GM18858 (cell line): ENCODE measurements around the gene SLC25A12.
A peak's percentile ranks its signal among the peaks of the same experiment; 100 is the strongest.
"Not testable (repeated sequence)": the region's sequence is repeated elsewhere in the genome, so short reads cannot be mapped to it uniquely, and the experiment has no call there.

ENCODE experiments used
- ATAC-seq: cut with Tn5 transposase; IDR thresholded peaks from one replicate; pipeline ENCODE4 v1.9.1; 2021; ENCODE audit not compliant: unreplicated experiment

Gene SLC25A12

DNA sequence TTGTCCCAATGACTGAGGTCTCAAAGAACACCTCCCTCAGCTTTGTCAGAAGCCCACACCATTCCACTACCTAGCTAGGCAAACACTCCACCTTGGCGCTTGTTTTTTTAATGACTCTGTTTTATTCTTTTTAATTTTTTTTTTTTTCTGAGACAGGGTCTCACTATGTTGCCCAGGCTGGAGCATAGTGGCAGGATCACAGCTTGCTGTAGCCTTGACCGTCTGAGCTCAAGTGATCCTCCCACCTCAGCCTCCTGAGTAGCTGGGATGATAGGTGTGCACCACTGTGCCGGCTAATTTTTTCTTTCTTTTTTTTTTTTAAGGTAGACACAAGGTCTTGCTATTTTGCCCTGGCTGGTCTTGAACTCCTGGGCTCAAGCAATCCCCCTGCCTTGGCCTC is 101.9 kb downstream of the SLC25A12 start:
- ATAC-seq = no peak

DNA sequence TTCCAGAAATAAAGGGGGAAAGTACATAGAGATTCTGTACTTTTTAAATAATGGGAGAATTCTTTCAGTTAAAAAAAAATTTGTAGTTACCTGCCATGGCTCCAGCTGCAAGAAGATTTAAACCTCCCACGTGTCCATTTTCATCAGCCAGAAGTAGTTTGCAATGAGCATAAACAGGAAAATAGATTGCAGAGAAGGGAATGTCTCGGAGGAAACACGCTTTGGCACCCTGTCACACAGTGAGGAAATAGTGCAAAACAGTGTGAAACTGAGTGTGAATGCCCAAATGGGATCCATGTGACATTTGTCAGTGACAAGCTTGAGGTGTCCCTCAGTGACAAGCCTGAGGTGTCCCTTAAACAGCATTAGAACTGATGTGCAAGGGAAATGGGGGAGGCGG is 102.7 kb downstream of the SLC25A12 start:
- no peak for ATAC-seq

DNA sequence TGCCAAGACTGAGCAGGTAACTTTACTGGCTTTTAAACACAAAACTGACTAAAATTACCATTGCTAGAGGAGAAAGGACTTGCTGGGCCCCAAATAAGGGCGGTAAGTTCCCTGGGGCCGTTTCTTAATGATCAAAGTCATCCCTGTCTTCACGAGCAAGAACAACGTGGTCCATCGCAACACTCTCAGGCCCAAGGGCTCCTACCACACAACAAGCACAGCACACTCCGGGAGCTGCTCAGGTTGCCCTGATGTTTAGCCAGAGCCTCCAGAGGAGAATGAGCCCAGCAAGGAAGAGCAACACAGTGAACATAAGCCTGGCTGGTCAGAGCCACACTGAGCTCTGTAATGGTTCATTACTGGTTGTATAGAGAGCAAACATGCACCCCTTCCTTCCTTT is 104.1 kb downstream of the SLC25A12 start:
- ATAC-seq = no peak

DNA sequence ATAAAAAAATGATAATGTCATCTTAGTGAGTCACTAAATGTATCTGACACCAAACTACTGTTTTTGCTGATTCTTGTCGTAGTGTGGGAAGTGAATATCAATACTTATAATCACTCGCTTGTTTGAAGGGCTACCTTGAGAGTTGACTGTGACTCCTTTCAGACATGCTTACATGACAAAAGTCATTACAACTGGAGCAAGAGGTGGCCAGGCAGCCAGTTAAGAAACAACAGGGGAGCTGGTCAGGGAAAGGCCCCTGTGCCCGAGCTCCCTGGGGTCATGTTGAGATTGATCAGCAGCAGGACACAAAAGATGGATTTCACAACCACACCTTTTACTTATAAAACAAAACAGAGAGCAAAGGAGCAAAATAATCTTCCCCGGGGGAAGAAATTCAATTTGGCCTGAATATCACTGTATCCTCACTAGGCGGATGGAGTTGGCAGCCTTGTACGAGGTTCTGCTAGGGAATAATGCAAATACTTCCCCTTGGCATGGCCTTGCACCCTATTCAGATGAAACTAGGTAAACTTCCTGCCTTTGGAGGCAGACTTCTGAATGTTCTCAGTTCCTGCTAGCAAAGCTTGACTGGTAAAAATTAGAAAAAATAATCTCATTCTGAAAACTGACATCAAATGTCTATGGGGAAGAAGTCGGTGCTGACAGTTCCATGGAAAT is 105.6 kb downstream of the SLC25A12 start:
- ATAC-seq = no peak

DNA sequence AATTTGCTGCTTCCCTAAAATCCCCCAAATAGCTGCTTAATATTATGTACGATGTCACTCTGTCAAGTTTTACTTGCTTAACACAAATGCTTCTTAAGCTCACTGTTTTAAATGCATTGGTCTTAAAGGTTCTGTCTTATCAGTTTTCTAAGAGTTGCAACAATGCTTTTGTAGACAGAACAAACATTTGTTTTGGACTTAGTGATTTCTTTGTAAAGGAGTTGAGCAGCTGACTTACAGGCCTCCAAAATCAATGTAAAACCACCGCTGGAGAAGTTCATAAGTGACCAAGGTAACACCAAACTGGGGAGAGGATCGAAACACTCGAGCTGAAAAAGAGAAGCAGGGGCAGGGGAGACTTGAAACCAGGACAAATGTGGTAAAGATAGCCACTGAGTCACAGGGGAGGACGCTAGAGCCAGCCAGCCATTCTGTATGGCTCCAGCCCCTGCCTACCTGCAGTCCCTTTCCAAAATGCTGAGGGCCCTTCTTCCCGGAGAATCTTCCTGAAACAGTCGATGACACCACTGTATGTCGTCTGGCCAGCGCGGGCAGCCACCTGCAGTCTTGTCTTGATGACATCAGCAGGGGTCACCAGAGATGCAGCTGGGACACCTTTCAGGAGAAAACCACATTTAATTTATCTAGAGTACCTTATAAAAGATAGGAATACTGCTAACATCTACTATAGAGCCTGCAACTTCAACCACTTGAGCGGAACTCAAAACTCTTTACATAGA is 106.5 kb downstream of the SLC25A12 start:
- no peak for ATAC-seq

DNA sequence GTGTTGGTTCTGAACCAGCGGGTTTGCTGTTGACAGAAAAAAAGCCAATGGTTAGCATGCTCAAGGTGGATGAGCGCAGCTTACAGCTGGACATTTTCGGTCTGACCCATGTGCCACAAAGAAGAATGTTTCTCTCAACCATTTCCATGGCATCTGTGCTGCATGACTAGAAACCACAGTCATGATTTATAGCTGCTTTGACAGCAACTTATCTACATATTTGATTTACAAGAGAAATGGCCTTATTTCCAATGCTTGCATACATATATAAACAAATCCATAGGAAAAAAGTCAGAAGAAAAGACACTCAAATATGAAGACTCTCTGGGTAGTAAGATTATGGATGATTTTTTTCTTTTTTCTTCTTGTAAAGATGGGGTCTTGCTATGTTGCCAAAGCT is 108.6 kb downstream of the SLC25A12 start:
- no peak for ATAC-seq

DNA sequence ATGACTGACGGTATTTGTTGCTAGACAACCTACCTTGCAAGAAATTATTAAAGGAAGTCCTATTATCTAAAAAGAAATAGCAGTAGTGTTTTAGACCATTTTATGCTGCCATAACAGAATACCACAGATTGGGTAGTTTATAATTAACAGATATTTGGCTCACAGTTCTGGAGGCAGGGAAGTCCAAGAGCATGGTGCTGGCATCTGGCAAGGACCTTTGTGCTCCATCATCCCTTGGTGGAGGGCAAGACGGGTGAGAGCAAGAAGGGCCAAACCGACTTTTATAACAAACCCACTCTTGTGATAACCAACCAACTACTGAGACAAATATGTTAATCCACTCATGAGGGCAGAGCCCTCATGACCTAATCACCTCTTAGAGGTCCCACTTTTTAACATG is 115.5 kb downstream of the SLC25A12 start:
- no peak for ATAC-seq

DNA sequence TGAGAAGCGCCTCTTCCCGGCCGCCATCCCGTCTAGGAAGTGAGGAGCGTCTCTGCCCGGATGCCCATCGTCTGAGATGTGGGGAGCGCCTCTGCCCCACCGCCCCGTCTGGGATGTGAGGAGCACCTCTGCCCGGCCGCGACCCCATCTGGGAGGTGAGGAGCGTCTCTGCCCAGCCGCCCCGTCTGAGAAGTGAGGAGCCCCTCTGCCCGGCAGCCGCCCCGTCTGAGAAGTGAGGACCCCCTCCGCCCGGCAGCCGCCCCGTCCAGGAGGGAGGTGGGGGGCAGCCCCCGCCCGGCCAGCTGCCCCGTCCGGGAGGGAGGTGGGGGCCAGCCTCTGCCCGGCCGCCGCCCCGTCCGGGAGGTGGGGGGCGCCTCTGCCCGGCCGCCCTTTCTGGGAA is 119.5 kb downstream of the SLC25A12 start:
- ATAC-seq = not testable (repeated sequence)

DNA sequence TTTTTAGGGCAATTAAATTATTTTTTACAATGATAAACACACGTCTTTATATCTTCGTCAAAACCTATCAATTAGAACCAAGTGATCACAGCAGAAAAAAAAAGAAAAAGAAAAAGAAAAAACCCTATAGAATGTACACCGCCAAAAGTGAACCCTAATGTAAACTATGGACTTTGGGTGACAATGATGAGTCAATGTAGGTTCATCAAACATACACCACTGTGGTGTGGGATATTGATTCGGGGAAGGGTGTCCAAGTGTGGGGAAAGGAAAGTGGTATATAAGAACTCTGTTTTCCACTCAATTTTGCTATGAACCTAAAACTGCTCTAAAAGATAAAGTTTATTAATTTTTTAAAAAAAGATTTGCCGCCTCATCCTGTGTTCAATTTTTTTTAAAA is 121.7 kb downstream of the SLC25A12 start:
- no peak for ATAC-seq

DNA sequence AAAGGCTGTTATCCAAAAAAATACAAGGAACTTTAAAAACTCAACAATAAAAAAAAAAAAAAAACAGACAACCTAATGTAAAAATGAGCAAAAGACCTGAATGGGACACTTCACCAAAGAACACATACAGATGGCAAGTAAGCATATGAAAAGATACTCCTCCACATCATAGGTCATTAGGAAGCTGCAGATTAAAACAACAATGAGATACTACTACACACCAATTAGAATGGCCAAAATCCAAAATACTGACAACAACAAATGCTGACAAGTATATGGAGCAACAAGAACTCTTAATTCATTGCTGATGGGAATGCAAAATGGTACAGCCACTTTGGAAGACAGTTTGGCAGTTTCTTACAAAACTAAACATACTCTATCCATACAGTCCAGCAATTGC is 122.6 kb downstream of the SLC25A12 start:
- no peak for ATAC-seq

DNA sequence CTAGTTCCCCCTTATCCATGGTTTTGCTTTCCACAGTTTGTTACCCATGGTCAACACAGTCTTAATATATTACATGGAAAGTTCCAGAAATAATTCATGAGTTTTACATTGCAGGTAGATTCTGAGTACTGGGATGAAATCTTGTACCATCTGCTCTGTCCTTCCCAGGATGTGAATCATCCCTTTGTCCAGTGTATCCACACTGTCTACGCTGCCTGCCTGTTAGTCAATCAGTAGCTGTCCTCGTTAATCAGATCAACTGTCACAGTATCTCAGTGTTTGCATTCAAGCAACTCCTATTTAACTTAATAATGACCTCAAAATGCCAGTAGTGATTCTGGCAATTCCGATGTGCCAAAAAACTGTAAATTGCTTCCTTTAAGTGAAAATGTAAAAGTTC is 130.4 kb downstream of the SLC25A12 start:
- ATAC-seq = no peak

DNA sequence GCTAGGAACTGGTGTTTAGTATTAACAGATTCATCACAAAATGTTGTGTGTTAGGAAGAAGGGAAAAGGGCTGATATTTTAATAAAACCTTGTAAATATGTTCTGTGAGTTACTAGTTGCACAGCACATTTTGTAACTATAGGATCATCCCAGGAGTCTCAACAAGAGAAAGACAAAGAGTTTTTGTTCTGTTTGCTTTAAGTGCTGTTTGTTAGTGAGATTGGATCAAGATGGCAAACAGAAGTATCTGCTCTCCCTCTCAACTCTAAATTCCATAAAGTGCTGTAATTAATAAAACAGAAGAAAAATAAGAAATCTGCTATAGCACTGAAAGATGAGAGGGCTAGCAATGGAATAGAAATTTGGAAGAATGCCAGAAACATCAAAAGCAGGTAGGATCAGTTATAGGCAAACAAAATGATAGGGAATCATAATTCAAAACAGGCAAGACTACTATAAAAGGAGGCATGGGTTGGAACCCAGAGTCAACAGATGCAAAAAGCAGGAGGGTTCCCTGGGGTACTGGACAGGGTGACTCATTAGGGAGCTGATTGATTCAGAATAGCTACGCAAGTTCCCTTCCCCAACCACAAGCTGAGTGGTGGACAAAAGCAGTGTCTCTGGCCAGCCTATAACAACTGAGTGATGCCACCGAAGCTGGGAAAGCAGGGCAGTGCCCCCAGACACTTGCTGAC is 131.0 kb downstream of the SLC25A12 start:
- ATAC-seq = no peak

DNA sequence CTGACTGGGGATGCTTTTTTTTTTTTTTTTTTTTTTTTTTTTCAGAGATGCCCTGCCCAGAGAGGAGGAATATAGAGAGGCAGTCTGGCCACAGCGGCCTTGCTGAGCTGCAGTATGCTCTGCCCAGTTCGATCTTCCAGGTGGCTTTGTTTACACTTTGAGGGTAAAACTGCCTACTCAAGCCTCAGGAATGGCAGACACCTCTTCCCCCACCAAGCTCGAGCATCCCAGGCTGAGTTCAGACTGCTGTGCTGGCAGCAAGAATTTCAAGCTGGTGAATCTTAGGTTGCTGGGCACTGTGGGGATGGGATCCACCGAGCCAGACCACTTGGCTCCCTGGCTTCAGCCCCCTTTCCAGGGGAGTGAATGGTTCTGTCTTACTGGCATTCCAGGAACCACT is 132.9 kb downstream of the SLC25A12 start:
- not testable (repeated sequence) for ATAC-seq

DNA sequence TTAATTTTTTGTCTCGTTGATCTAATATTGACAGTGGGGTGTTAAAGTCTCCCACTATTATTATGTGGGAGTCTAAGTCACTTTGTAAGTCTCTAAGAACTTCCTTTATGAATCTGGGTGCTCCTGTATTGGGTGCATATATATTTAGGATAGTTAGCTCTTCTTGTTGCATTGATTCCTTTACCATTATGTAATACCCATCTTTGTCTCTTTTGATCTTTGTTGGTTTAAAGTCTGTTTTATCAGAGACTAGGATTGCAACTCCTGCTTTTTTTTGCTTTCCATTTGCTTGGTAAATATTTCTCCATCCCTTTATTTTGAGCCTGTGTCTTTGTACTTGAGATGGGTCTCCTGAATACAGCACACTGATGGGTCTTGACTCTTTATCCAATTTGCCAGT is 135.3 kb downstream of the SLC25A12 start:
- not testable (repeated sequence) for ATAC-seq

DNA sequence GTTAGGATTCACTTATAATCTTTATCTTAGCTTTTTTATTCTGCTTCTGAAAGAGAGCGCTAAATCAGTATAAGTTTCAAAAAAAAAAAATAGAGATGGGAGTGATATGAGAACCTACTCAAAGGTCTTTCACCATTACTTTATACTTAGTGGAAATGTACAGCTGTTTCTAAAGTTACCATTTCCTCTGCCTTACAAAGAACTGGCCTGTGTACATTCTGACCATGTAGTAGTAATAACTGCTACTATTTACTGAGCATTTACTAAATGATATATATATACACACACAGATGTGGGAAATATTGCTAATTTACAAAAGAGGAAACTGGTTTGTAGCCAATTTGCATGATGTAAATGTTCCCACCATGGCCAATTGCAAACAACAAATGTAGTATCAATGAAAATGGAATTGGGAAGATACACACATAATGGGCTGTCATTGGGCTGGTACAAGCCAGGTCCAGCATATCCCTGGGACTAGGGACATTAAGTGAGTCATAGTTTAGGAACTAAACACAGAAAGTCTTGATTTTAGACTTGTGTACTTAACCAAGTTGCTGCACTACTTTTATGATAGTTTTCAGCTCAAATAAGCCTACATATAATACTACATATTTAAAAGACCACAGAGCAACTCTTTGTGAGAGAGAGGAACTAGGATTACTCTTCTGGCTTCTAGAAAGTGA is 139.6 kb downstream of the SLC25A12 start:
- ATAC-seq = no peak

DNA sequence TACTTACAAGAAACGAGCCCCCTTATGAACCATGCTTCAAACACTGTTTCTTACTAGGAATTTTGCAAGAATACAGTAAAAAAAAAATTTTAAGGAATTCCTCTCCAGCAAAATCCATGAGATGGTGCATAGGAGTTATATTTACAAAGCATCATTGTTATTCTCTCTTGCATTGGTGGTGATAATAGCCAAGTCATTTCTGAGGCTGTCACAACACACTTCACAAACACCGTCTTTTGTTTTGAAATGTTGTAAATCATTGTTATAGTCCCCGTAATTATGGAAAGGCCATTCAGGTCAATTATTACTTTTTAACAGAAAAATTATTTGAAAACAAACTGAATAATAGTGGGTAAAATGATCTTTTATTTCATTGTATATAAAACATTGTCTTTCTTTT is 146.7 kb downstream of the SLC25A12 start:
- ATAC-seq = no peak

DNA sequence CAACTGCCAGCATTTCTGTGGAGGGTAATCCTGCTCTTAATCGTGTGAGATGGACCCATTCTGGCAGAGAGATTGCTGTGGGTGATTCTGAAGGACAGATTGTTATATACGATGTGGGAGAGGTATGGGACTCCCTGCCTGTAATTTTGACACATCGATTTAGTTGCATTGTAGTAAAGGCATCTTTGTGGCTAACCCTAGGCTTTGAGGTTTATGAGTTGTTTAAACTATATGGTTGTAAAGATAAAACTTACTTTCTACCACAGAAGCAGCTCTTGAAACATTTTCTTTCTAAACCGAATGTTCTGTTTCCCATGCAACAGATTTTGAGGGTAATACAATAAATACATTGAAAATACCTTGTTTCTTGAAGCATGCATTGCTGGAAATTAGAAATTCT is 148.2 kb downstream of the SLC25A12 start:
- ATAC-seq = no peak

DNA sequence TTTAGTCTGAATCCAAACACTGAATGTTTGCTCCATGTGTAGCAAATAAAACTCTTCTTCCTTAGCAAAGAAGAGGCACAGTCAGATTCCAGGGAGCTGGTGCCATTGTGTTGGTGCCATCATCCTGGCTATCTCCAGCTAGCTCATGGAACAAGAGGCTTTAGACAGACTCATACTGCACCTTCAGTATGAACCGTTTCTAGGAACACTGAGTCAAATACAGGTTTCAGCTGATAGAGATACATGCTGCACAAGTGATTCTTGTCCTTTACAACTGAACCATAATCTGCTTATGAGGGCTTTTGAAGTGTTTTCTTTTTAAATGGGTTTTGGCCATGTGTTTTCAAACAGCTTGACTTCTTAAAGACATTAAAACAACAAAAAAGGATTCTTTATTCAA is 148.9 kb downstream of the SLC25A12 start:
- no peak for ATAC-seq

DNA sequence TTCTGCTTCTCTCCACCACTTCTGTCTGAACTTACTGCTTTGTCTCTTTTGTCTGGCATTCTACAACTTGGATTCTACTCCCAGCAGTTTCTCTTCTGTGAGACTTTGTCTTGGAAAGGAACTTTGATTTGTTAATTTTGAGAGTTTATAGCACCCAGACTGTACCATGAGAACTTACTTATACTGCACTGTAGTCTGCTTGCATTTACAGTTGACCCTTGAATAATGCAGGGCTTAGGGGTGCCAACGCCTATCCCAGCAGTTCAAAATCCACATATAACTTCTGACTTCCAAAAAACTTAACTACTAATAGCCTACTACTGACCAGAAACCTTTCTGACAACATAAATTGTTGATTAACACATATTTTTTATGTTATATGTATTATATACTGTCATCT is 151.3 kb downstream of the SLC25A12 start:
- ATAC-seq = no peak

DNA sequence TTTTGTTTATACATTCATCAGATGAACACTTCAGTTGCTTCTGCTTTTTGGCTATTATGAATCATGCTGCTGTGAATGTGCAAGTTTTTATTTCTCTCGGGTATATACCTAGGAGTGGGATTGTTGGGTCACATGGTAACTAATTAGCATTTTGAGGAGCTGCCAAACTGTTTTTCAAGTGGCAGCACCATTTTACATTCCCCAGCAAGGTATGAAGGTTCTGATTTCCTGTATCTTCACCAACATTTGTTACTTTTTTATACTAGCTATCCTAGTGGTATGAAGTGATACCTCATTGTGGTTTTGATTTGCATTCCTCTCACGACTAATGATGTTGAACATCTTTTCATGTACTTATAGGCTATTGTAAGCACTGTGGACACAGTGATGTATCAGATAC is 152.9 kb downstream of the SLC25A12 start:
- ATAC-seq = peak; percentile 62

DNA sequence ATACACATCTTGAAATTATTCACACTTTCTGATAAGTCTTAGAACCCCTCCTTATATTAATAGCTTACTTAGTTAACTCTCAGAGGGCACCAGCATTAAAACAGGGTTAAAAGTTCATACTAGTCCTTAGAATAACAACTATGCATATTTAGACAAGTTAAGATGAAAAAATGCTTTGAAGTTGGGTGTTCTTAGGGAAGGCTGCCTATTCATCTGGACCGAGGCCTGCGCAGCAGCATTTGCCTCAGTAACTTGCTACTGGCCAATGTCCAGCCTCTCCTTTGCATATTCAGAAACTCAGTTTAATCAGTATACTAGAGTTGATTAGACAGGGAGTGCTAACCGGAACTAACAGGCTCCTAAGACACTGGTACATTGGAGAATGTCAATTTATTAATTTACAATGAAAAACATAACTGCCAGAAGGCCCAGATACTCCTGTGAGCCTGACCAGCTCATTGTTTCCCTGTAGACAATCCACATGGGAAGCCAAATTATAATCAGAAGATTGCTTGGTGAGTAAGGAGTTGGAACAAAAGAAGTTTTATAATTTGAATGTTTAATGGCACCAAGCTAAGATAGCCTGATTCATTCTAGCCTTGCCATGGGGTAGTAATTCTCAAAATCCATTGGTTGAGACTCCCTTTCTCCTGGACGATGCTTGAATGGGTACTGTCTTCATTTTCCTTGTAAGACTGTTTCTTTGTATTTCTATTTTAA is 157.9 kb downstream of the SLC25A12 start:
- ATAC-seq = no peak
